ENCODE data around the gene XKR3. TPM values are rescaled to one million over a fixed set of nuclear protein-coding genes. Genes with fewer than 3 reads are reported as not detected.
"Not testable (repeated sequence)": the region's sequence is repeated elsewhere in the genome, so short reads cannot be mapped to it uniquely, and the experiment has no call there.

The XKR3 gene
- total and polyA plus RNA-seq, 2 experiments from 2014 or later = 0.33 to 0.98 TPM

DNA sequence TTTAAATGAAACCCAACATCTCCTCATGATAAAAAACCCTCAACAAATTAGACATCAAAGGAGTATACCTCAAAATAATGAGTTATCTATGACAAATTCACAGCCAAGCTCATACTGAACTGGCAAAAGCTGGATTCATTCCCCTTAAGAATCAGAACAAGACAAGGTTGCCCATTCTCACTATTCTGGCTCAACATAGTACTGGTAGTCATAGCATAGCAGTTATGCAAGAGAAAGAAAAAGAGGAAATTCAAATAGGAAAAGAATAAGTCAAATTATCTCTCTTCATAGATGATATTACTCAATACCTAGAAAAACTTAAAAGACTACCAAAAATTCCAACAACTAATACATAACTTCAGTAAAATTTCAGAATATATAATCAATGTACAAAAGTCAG lies 29.4 kb upstream of the XKR3 start:
- Histone ChIP-seq H3K27ac (no peak overlapping the region), H3K4me3 (no peak overlapping the region), H3K4me1 (ENCODE audit: insufficient read depth) (no peaks in the 10 kb centered on the region), H3K4me2 (no peak overlapping the region), H3K9me2 (replicated peaks; ENCODE audit: insufficient read depth) (no peaks in the 10 kb centered on the region), H3K27me3 (no peaks in the 10 kb centered on the region), H2AFZ (no peak overlapping the region), H3K79me2 (no peaks in the 10 kb centered on the region), H3K36me3 (replicated peaks; ENCODE audit: insufficient read depth, low read depth) (no peaks in the 10 kb centered on the region), H3K9me3 (ENCODE audit: low read depth) (no peaks in the 10 kb centered on the region), H4K20me1 (ENCODE audit: insufficient read depth, poor library complexity, severe bottlenecking) (no peaks in the 10 kb centered on the region)
- DNase-seq (ENCODE audit: low spot score) = no peak
- TF ChIP-seq CTCF (IDR thresholded peaks at IDR 0.05; ENCODE audit: poor library complexity) = no peak
- no peak for TF ChIP-seq EZH2 (IDR thresholded peaks at IDR 0.05; ENCODE audit: borderline replicate concordance)
- TF ChIP-seq EZH2phosphoT487 (IDR thresholded peaks at IDR 0.05; ENCODE audit: low read depth, severe bottlenecking, unreplicated experiment) = no peak

GRCh38 chr22:16851268-16851996 lies 26.2 kb upstream of the XKR3 start:
- not testable (repeated sequence) for H3K79me2 ChIP-seq; H3K4me3 ChIP-seq; H3K27me3 ChIP-seq; H3K4me1 ChIP-seq (ENCODE audit: insufficient read depth); H3K36me3 ChIP-seq (replicated peaks; ENCODE audit: insufficient read depth, low read depth); H2AFZ ChIP-seq; DNase-seq (ENCODE audit: low spot score); H4K20me1 ChIP-seq (ENCODE audit: insufficient read depth, poor library complexity, severe bottlenecking); H3K9me3 ChIP-seq (ENCODE audit: low read depth); H3K27ac ChIP-seq; H3K9me2 ChIP-seq (replicated peaks; ENCODE audit: insufficient read depth); H3K4me2 ChIP-seq
- WGBS (ENCODE audit: low lambda C conversion rate, missing lambda C conversion rate) = 56% methylated on average over 1 of the region's 1 CpG

GRCh38 chr22:16847271-16847670 lies 22.1 kb upstream of the XKR3 start:
- DNase-seq (ENCODE audit: low spot score) = no peak
- Histone ChIP-seq H4K20me1 (ENCODE audit: insufficient read depth, poor library complexity, severe bottlenecking) (no peaks in the 10 kb centered on the region), H3K27ac (no peak overlapping the region), H3K36me3 (replicated peaks; ENCODE audit: insufficient read depth, low read depth) (no peaks in the 10 kb centered on the region), H3K27me3 (no peaks in the 10 kb centered on the region), H3K4me1 (ENCODE audit: insufficient read depth) (no peaks in the 10 kb centered on the region), H3K4me3 (no peak overlapping the region), H3K79me2 (no peaks in the 10 kb centered on the region), H2AFZ (no peak overlapping the region), H3K9me2 (replicated peaks; ENCODE audit: insufficient read depth) (no peaks in the 10 kb centered on the region), H3K4me2 (no peak overlapping the region), H3K9me3 (ENCODE audit: low read depth) (no peaks in the 10 kb centered on the region)
- TF ChIP-seq EZH2 (IDR thresholded peaks at IDR 0.05; ENCODE audit: borderline replicate concordance) = no peak
- no peak for TF ChIP-seq EZH2phosphoT487 (IDR thresholded peaks at IDR 0.05; ENCODE audit: low read depth, severe bottlenecking, unreplicated experiment)
- no peak for TF ChIP-seq CTCF (IDR thresholded peaks at IDR 0.05; ENCODE audit: poor library complexity)
- 100% methylated on average over 1 of the region's 1 CpG for WGBS (ENCODE audit: low lambda C conversion rate, missing lambda C conversion rate)

GRCh38 chr22:16845881-16846280 lies 20.7 kb upstream of the XKR3 start:
- H3K9me3 ChIP-seq (ENCODE audit: low read depth) = no peaks in the 10 kb centered on the region
- no peaks in the 10 kb centered on the region for H3K27me3 ChIP-seq
- H2AFZ ChIP-seq = no peak overlapping the region
- WGBS (ENCODE audit: low lambda C conversion rate, missing lambda C conversion rate) = 76% methylated on average over 7 of the region's 7 CpGs
- DNase-seq (ENCODE audit: low spot score) = no peak
- H3K4me2 ChIP-seq = no peak overlapping the region
- H4K20me1 ChIP-seq (ENCODE audit: insufficient read depth, poor library complexity, severe bottlenecking) = no peaks in the 10 kb centered on the region
- no peaks in the 10 kb centered on the region for H3K9me2 ChIP-seq (replicated peaks; ENCODE audit: insufficient read depth)
- no peaks in the 10 kb centered on the region for H3K4me1 ChIP-seq (ENCODE audit: insufficient read depth)
- no peaks in the 10 kb centered on the region for H3K36me3 ChIP-seq (replicated peaks; ENCODE audit: insufficient read depth, low read depth)
- no peak for TF ChIP-seq CTCF (IDR thresholded peaks at IDR 0.05; ENCODE audit: poor library complexity)
- TF ChIP-seq EZH2 (IDR thresholded peaks at IDR 0.05; ENCODE audit: borderline replicate concordance) = no peak
- no peak for TF ChIP-seq EZH2phosphoT487 (IDR thresholded peaks at IDR 0.05; ENCODE audit: low read depth, severe bottlenecking, unreplicated experiment)
- H3K79me2 ChIP-seq = no peaks in the 10 kb centered on the region
- H3K27ac ChIP-seq = no peak overlapping the region
- H3K4me3 ChIP-seq = no peak overlapping the region
